BLaER1 treated with 17β-estradiol and CSF1 and Interleukin-3, amounts not matched to agents 10 nM and 100 nM (cell line): ENCODE measurements around the gene CYFIP1.
"Not testable (repeated sequence)": the region's sequence is repeated elsewhere in the genome, so short reads cannot be mapped to it uniquely, and the experiment has no call there.

Experiments used
- H3K27ac ChIP-seq, 11 experiments: shearing (Covaris generic); formaldehyde crosslinking; 2 replicates each; pipeline ENCODE4 v1.8.1; 2022
- H3K27me3 ChIP-seq, 11 experiments: shearing (Covaris generic); formaldehyde crosslinking; 2 replicates each; pipeline ENCODE4 v1.8.1; 2022
- H3K36me3 ChIP-seq, 11 experiments: shearing (Covaris generic); formaldehyde crosslinking; 2 replicates each; pipeline ENCODE4 v1.8.1; 2022
- H3K4me1 ChIP-seq, 10 experiments: shearing (Covaris generic); formaldehyde crosslinking; 2 replicates each; pipeline ENCODE4 v1.8.1; 2022
- H3K4me2 ChIP-seq, 11 experiments: shearing (Covaris generic); formaldehyde crosslinking; 2 replicates each; pipeline ENCODE4 v1.8.1; 2022
- H3K4me3 ChIP-seq, 10 experiments: shearing (Covaris generic); formaldehyde crosslinking; 2 replicates each; pipeline ENCODE4 v1.8.1; 2022
- H3K9ac ChIP-seq, 11 experiments: shearing (Covaris generic); formaldehyde crosslinking; 2 replicates each; pipeline ENCODE4 v1.8.1; 2022
- H3K9me3 ChIP-seq, 11 experiments: shearing (Covaris generic); formaldehyde crosslinking; replicated peaks in 1 of 11; 2 replicates each; pipeline ENCODE4 v1.8.1; 2022
- H4K20me1 ChIP-seq, 11 experiments: shearing (Covaris generic); formaldehyde crosslinking; 2 replicates each; pipeline ENCODE4 v1.8.1; 2022
- Cebpa-rat ChIP-seq, 11 experiments: shearing (Covaris generic); IDR thresholded peaks; 2 replicates each; pipeline ENCODE4 v1.8.1; 2022

CYFIP1 gene

GRCh38 chr15:22980189-22981050 lies at the start of gene CYFIP1:
Gene CYFIP1 (minus strand): TSS chr15:22980368. CDS start chr15:22947285, 33,083 bp downstream.
- H4K20me1 ChIP-seq = peaks cover 27 to 42% (median 38%) of the 10 kb centered on the region in 11 experiments
- no peaks in the 10 kb centered on the region for H3K9me3 ChIP-seq
- H3K4me1 ChIP-seq = peaks cover 12 to 43% (median 23%) of the 10 kb centered on the region in 10 experiments
- peak within 1 kb of the TSS; percentile 46 to 78 (median 64); a peak in 21 of 22 replicates for H3K27ac ChIP-seq
- TF ChIP-seq Cebpa-rat (IDR thresholded peaks at IDR 0.05) = no peak
- no peaks in the 10 kb centered on the region for H3K36me3 ChIP-seq
- H3K4me3 ChIP-seq = peak within 1 kb of the TSS; percentile 80 to 97 (median 88)
- H3K9ac ChIP-seq = peak within 1 kb of the TSS; percentile 71 to 84 (median 79)
- H3K27me3 ChIP-seq = peaks cover 0 to 24% (median 13%) of the 10 kb centered on the region in 11 experiments; a peak in 17 of 22 replicates
- peak within 1 kb of the TSS; percentile 92 to 100 (median 99) for H3K4me2 ChIP-seq

- Histone ChIP-seq H3K4me2 (no peak overlapping the region), H4K20me1 (peaks cover 0 to 4% (median 0%) of the 10 kb centered on the region in 11 experiments; a peak in 1 of 22 replicates), H3K36me3 (peaks cover 90 to 100% (median 96%) of the 10 kb centered on the region in 11 experiments), H3K9me3 (no peaks in the 10 kb centered on the region), H3K27me3 (no peaks in the 10 kb centered on the region), H3K27ac (no peak overlapping the region), H3K4me1 (no peaks in the 10 kb centered on the region), H3K9ac (no peak overlapping the region), H3K4me3 (no peak overlapping the region)
- no peak for TF ChIP-seq Cebpa-rat (IDR thresholded peaks at IDR 0.05)
These were observed 46.0 kb upstream of the CYFIP1 start for GRCh38 chr15:23026218-23026617.

- Histone ChIP-seq H3K4me3 (no peak overlapping the region), H3K36me3 (peaks cover 87 to 100% (median 96%) of the 10 kb centered on the region in 11 experiments), H4K20me1 (peaks cover 0 to 4% (median 0%) of the 10 kb centered on the region in 11 experiments; a peak in 1 of 22 replicates), H3K27me3 (no peaks in the 10 kb centered on the region), H3K9me3 (no peaks in the 10 kb centered on the region), H3K4me2 (no peak overlapping the region), H3K4me1 (peaks cover 0 to 3% (median 0%) of the 10 kb centered on the region in 10 experiments; a peak in 1 of 20 replicates), H3K27ac (no peak overlapping the region), H3K9ac (no peak overlapping the region)
- TF ChIP-seq Cebpa-rat (IDR thresholded peaks at IDR 0.05) = no peak
These were observed 42.0 kb upstream of the CYFIP1 start for GRCh38 chr15:23022156-23022555.

GRCh38 chr15:23014394-23015000 lies 34.3 kb upstream of the CYFIP1 start:
- Histone ChIP-seq H3K9ac (no peak overlapping the region), H4K20me1 (peaks cover 0 to 14% (median 0%) of the 10 kb centered on the region in 11 experiments; a peak in 6 of 22 replicates), H3K4me3 (no peak overlapping the region), H3K36me3 (peaks cover 72 to 100% (median 94%) of the 10 kb centered on the region in 11 experiments), H3K4me1 (peaks cover 0 to 10% (median 0%) of the 10 kb centered on the region in 10 experiments; a peak in 1 of 20 replicates), H3K9me3 (no peaks in the 10 kb centered on the region), H3K4me2 (no peak overlapping the region), H3K27ac (no peak overlapping the region), H3K27me3 (no peaks in the 10 kb centered on the region)
- TF ChIP-seq Cebpa-rat (IDR thresholded peaks at IDR 0.05) = no peak

GRCh38 chr15:23013681-23014080 lies 33.5 kb upstream of the CYFIP1 start:
- Histone ChIP-seq H3K4me3 (no peak overlapping the region), H4K20me1 (peaks cover 0 to 14% (median 0%) of the 10 kb centered on the region in 11 experiments; a peak in 6 of 22 replicates), H3K9me3 (no peaks in the 10 kb centered on the region), H3K4me1 (peaks cover 0 to 10% (median 0%) of the 10 kb centered on the region in 10 experiments; a peak in 1 of 20 replicates), H3K9ac (no peak overlapping the region), H3K27me3 (no peaks in the 10 kb centered on the region), H3K36me3 (peaks cover 72 to 100% (median 93%) of the 10 kb centered on the region in 11 experiments), H3K4me2 (no peak overlapping the region), H3K27ac (no peak overlapping the region)
- no peak for TF ChIP-seq Cebpa-rat (IDR thresholded peaks at IDR 0.05)

- peaks cover 0 to 10% (median 0%) of the 10 kb centered on the region in 10 experiments; a peak in 1 of 20 replicates for H3K4me1 ChIP-seq
- not testable (repeated sequence) for H3K27me3 ChIP-seq, H3K27ac ChIP-seq, H3K4me3 ChIP-seq, H3K4me2 ChIP-seq, H3K9me3 ChIP-seq, H3K9ac ChIP-seq
- H4K20me1 ChIP-seq = peaks cover 0 to 14% (median 0%) of the 10 kb centered on the region in 11 experiments; a peak in 6 of 22 replicates
- H3K36me3 ChIP-seq = peaks cover 74 to 100% (median 93%) of the 10 kb centered on the region in 11 experiments
These were observed 32.4 kb upstream of the CYFIP1 start for GRCh38 chr15:23012616-23013015.

GRCh38 chr15:23003736-23004135 lies 23.6 kb upstream of the CYFIP1 start:
- Histone ChIP-seq H3K27ac (no peak overlapping the region), H3K4me2 (no peak overlapping the region), H3K36me3 (peaks cover 71 to 100% (median 97%) of the 10 kb centered on the region in 11 experiments), H4K20me1 (no peaks in the 10 kb centered on the region), H3K4me3 (no peak overlapping the region), H3K4me1 (no peaks in the 10 kb centered on the region), H3K9ac (no peak overlapping the region), H3K27me3 (no peaks in the 10 kb centered on the region), H3K9me3 (no peaks in the 10 kb centered on the region)
- TF ChIP-seq Cebpa-rat (IDR thresholded peaks at IDR 0.05) = no peak

GRCh38 chr15:23002920-23003319 lies 22.8 kb upstream of the CYFIP1 start:
- H3K36me3 ChIP-seq = peaks cover 62 to 100% (median 96%) of the 10 kb centered on the region in 11 experiments
- H3K27ac ChIP-seq = no peak overlapping the region
- 0 out of 20 replicates have a peak, but pooled peaks cover 0 to under 1% (median 0%) of the 10 kb centered on the region in 10 experiments for H3K4me1 ChIP-seq
- H3K4me3 ChIP-seq = no peak overlapping the region
- H4K20me1 ChIP-seq = no peaks in the 10 kb centered on the region
- no peak overlapping the region for H3K9ac ChIP-seq
- no peak overlapping the region for H3K4me2 ChIP-seq
- no peaks in the 10 kb centered on the region for H3K27me3 ChIP-seq
- H3K9me3 ChIP-seq = no peaks in the 10 kb centered on the region
- no peak for TF ChIP-seq Cebpa-rat (IDR thresholded peaks at IDR 0.05)

- Histone ChIP-seq H3K9ac (no peak overlapping the region), H3K4me1 (peaks cover 0 to 20% (median 0%) of the 10 kb centered on the region in 10 experiments; a peak in 4 of 20 replicates), H3K4me3 (no peak overlapping the region), H3K4me2 (no peak overlapping the region), H4K20me1 (no peaks in the 10 kb centered on the region), H3K36me3 (peaks cover 27 to 79% (median 65%) of the 10 kb centered on the region in 11 experiments), H3K27ac (no peak overlapping the region), H3K27me3 (no peaks in the 10 kb centered on the region), H3K9me3 (no peaks in the 10 kb centered on the region)
- no peak for TF ChIP-seq Cebpa-rat (IDR thresholded peaks at IDR 0.05)
These were observed 15.6 kb upstream of the CYFIP1 start for GRCh38 chr15:22995795-22996194.
